GM19099 (cell line): ENCODE results near the gene FXN.

ENCODE experiments used
- POLR2A ChIP-seq: IDR thresholded peaks from 3 replicates; pipeline ENCODE4 v1.6.1; 2011; ENCODE audit warnings: low read depth; ENCODE audit not compliant: insufficient read length; ENCODE audit errors: extremely low read depth

The FXN gene

DNA sequence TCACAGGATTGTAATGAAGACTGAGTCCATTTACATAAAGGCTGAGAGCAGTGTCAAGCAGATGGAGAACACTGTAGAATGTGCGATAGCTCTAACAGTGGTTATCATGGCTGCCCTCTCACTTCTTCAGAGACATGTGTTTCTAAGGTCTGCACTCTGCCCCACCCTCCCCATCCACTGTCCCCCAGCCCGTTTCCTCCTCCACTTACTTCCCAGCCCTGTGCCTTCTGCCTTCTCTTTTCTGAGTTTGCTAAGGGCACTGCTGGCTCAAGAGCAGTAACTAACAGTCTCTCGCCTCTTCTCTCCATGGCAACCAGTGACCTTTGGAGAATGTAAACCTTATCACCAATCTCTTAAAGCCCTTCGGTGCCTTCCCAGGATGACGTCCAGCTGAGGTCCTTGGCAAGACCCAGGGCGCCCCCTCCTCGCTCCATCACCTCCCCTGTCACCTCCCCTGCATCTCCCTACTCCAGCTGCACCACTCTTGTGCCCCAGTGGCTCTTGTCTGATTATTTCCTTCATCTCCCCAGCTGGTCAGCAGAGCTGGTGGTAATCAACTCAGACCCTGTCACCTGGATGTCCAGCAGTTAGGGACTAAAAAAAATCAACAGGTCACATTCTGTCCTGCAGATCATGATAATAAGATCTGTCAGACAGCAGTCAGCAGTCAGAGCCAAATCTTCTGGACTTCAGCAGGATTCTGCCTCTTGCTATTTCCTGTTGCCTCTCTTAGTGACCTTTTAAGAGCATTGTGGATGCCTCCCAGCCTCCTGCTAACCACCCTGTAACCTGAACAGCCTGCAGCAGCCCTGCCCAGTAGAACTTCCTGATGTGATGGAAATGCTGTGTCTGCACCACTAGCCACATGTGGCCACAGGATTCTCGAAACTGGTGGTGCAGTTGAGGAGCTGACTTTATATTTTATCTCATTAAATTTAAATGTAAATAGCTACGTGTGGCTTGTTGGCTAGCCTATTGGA is 9.0 kb downstream of the FXN start:
- no peak for TF ChIP-seq POLR2A

DNA sequence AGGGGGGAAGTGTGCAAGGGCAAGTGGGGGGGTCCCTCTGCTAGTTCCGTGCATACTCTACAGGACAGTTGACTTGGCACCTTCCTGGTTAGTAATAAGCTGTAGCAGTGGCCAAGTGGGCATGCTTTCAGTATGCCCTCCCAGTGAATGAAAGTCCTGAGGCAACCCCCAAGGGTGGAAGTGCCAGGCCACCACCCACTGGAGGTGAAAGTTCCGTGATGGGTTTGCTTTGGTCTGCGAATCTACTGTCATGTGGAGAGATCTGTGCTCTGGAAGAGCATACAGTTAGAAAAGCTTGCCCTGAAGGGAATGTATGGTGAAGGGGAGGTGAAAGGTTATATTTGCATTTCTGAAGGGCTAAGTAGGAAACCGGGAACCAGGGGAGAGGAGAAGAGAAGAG is 10.3 kb downstream of the FXN start:
- no peak for TF ChIP-seq POLR2A

DNA sequence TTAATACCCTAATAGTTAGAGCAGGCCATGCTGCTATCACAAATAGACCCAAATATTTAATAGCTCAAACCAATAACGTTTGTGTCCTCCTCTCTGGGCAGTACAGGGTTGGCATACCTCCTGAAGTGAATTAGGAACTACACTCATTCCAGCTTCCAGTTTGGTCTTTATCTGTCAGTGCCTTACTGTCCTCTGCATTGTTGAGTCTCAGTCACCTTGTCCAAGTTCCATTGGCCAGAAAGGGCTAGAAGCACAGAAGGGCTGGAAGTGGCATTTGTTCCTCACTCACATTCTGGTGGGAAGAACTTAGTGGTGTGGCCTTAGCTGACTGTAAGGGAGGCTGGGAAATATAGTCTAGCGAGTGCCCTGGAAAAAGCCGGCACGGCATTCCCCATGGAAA is 11.2 kb downstream of the FXN start:
- TF ChIP-seq POLR2A: no peak

DNA sequence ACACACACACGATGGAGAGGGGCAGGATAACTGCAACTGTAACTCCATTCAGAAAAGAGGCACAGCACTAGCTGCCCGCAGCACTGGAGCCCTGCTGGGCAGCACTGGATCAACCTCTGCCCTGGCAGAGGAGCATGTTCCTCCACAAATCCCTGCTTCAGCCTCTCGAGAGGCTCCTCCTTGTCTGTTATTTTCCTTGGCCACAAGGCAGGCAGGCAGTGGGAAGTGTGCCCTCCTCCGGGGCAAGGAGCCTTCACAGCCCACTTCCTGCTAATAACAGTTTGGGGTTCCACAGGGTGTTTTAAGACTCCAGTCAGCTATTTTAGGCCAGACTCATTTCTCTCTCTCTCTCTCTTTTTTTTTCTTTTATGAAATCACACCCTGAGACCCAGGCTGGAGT is 11.8 kb downstream of the FXN start:
- TF ChIP-seq POLR2A: no peak

DNA sequence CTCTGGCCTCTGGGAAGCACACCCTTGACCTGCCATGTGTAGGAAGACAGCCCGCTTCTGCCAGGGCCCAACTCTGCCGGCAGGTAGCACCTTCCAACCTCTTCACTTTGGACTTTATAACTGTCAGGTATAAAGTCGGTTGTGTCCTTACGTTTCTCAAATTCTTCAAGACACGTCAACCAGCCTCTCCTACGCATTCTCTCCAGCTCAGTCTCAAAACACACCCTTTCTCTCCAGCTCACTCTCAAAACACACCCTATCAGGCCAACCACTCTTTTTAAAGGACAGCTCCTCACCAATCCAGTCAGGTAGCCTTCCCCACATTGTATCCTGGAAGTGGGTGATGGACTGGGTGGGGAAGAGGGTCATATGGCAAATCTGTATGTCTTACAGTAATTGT is 13.5 kb downstream of the FXN start:
- TF ChIP-seq POLR2A: no peak

DNA sequence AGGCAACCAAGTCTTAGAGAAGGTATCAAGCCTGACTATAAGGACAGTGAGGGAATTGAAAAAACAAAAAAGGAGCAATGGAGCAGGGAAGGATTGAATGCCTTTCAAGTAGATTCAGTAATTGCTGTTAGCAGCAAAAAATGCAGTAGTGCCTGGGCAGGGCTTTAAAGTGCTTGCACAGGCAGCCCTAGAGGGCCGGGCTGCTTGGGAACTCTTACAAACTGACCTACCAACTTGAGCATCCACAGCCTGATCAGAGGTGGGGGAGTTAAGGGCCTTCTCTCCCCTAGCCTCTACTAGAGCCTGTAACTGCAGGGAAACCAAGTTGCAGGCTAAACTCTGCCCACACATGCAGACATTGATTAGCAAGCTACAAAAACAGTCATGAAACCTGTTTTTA is 19.4 kb downstream of the FXN start:
- no peak for TF ChIP-seq POLR2A

DNA sequence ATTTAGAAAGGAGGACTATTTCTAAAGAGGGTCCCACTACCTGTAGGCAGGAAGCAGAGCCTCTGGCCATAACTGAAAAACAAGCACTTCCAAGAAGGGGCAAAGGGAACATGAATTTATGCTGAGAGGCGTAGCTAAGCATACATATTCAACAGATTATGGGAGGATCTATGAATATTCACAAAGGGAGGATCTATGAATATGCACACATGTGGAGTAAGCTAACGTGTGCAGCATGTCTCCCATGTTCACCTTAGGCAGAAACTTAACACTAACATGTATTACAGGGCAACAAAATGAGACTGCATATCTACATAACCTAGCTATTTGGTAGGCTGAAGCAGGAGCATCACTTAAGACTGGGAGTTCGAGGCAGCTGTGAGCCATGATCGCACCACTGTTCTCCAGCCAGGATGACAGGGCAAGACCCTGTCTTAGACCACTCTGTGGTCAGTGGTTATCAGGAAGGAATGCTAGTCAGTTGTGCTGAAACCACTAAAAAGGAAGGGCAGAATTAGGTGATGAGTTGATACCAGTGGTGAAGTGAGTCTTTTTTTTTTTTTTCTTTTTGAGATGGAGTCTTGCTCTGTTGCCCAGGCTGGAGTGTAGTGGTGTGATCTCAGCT is 20.8 kb downstream of the FXN start:
- no peak for TF ChIP-seq POLR2A

DNA sequence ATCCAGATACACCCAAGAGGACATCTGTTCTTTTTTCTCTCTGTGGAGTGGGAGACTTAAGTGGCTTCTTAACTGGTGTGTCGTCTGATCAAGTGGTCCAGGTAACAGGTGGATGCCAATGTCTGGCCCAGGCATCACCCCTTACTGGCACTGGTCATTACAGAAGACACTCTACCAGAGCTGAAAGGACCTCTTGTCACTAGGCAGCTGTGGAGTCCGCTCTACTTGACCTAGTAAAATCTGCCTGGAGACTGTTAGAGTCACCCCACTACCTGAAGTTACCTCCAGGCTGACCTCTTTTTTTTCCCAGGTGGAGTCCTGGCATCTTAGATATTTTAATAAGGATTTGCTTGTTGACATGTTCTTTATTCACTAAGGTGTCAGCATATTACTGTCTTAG is 22.5 kb downstream of the FXN start:
- TF ChIP-seq POLR2A: no peak

DNA sequence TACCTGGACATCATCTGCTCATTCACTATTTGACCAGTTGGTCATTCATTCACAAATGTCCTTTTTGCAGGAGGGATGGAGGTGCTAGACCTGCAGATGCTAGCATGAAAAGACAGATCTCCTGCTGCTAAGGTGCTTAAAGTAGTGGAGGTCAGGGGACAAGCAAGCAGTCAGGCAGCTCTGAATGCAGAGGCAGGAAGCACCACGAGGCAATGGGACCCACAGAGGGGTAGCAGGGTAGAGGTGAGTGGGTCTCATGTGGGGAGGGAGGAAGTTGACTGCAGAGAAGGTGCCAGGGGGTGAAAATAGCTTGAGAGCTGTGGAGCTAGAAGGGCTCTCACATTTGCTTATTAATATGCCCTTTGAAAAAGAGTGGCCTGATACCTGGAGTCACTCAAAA is 25.2 kb downstream of the FXN start:
- TF ChIP-seq POLR2A: no peak

DNA sequence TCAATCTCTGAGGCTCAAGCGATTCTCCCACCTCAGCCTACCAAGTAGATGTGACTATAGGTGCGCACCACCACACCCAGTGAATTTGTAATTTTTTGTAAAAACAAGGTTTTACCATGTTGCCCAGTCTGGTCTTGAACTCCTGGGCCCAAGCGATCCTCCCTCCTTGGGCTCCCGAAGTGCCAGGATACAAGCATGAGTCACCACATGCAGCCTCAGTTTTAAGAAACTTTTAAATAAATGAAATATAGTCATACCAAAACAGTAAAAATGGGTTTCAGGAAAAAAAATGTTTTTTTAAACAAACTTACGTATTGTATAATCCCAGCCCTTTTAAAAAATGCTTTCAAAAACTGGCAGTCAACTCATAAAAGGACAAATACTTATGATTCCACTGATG is 26.6 kb downstream of the FXN start:
- no peak for TF ChIP-seq POLR2A

DNA sequence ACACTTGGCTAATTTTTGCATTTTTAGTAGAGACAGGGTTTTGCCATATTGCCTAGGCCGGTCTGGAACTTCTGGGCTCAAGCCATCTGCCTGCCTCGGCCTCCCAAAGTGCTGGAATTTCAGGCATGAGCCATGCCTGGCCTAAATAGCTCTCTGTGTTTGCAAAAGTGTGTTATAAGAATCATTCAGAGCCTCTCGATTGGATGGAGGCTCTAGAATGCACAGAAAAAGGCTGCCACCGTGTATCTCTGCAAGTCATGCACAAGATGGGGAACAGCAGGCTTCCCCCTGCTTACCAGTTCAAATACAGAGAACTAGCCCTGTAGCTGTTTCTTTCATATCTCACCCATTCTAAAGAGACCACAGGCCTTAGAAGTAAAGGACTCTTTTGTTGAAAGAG is 28.3 kb downstream of the FXN start:
- no peak for TF ChIP-seq POLR2A

DNA sequence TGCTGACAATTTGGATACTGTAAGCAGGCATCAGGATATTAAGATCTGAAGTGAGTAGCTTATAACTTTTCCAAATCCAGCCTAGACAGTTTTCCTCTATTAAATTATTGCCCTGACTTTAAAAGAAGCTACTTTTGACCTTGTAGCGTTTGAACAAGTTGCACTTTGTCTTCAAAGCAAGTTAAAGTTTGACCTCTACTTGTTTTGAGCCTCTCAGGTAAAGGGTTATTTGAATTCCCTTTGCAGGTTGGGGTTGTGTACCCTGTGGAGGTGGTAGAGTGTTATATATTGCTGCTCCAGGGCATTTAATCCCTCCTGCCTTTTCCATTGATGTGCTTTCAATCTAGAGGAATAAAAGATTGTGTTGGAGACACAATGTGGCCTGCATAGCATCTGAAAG is 30.1 kb downstream of the FXN start:
- TF ChIP-seq POLR2A: no peak

DNA sequence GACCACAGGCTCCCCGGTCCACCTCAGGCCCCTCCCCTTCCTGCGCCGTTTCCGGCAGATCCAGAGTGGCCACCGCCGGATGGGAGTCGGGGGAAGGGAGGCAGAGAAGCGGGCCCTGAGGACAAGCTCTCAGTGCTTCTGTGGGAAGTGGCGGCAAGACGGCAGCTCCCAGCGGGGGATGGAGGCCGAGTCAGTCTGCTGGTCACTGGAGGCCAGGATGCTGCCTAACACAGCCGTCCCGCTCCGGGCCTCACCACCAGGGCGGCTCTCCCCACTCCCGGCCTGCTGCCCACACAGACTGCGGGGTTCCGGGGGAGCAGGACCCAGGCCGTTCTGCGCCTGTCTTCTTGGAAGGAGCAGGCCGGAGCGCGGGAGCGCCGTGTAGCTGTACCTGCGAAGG is 31.4 kb downstream of the FXN start:
- TF ChIP-seq POLR2A: no peak

DNA sequence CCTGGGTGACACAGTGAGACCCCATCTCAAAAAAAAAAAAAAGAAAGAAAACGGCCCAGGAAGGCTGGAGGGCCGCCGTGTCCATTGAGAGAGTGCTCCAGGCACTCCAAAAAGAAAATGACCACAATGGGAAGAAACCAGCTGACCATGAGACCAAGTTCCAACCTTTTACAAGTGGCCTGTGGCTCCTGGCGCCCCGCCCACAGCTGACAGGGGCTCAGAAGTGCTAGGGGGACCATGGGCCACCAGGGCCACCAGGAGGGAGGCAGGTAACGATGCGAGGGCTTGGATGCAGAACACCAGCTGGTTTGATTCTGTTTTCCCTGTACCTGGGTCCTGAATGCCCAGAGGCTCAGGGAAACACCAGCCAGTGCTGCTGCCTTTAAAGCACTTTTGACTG is 34.6 kb downstream of the FXN start:
- TF ChIP-seq POLR2A: no peak

DNA sequence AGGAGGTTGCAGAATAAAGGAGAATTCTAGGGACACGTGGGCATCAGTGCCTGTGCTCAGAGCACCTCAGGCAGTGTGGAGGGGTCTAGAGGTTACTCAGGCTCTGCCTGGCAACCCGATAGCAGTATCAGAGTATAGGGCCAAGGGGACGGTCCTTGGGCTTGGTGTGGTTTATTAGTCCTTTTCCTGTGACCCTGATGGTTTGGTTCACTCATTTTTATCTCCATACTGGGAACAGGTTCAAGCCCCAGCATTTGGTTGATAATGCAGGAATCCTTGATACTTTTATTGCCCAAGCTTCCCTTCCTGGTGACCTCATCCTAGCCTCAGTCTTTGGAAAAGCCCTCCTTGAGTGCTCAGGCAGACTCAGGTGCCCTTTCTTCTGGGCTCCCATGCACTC is 35.5 kb downstream of the FXN start:
- TF ChIP-seq POLR2A: no peak

DNA sequence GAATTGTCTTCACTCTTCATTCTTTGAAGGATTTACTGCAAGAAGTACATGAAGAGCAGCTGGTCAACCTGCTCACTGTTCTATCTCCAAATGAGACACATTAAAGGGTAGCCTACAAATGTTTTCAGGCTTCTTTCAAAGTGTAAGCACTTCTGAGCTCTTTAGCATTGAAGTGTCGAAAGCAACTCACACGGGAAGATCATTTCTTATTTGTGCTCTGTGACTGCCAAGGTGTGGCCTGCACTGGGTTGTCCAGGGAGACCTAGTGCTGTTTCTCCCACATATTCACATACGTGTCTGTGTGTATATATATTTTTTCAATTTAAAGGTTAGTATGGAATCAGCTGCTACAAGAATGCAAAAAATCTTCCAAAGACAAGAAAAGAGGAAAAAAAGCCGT is 37.6 kb downstream of the FXN start:
- no peak for TF ChIP-seq POLR2A
